Thoracic aorta (tissue), 2 donors: ENCODE measurements around the gene CASZ1. TPM values are rescaled to one million over a fixed set of nuclear protein-coding genes. Genes with fewer than 3 reads are reported as not detected.

Experiments used
- ATAC-seq: fragments of 150-250 bp; one replicate; pipeline ENCODE4 v1.8.0; 2017; ENCODE audit warnings: low read depth; ENCODE audit not compliant: insufficient number of reproducible peaks, low FRiP score
- DNase-seq: peaks from one replicate; pipeline ENCODE4 v3.0.0-alpha.2; 2020; ENCODE audit warnings: low spot score
- H3K27ac ChIP-seq, 2 donors: fragments of 200-600 bp; sonication (generic); 1 replicate in 1 of 2; 2 replicates in 1 of 2; pipeline ENCODE4 v1.5.1; 2016; ENCODE audit warnings: mild to moderate bottlenecking in 2 of 2, moderate library complexity in 2 of 2
- H3K27me3 ChIP-seq: fragments of 200-600 bp; sonication (generic); replicated peaks from 2 replicates; pipeline ENCODE4 v1.6.0; 2016; ENCODE audit warnings: mild to moderate bottlenecking; ENCODE audit not compliant: insufficient read depth
- H3K36me3 ChIP-seq: fragments of 200-600 bp; sonication (generic); one replicate; pipeline ENCODE4 v1.5.1; 2016
- H3K4me1 ChIP-seq, 2 donors: fragments of 200-600 bp; sonication (generic); 1 replicate in 1 of 2; 2 replicates in 1 of 2; pipeline versions ENCODE4 v1.5.1 to v1.6.0; 2016; ENCODE audit warnings: low read depth in 2 of 2, mild to moderate bottlenecking in 1 of 2; ENCODE audit not compliant: control insufficient read depth in 1 of 2
- H3K4me3 ChIP-seq: fragments of 200-600 bp; sonication (generic); 2 replicates; pipeline ENCODE4 v1.5.1; 2016; ENCODE audit warnings: mild to moderate bottlenecking
- H3K9me3 ChIP-seq: fragments of 200-600 bp; sonication (generic); 2 replicates; pipeline ENCODE4 v1.5.1; 2016
- CTCF ChIP-seq: fragments of 200-600 bp; sonication (generic); IDR thresholded peaks from one replicate; pipeline ENCODE4 v1.5.1; 2019; ENCODE audit warnings: antibody characterized with exemption
- total RNA-seq, 2 donors: library from RNA; depleted of rRNA; stranded (reverse); fragments of >200 nt; gene quantifications; one replicate each; pipeline versions ENCODE4 v1.1.0 to v1.2.3, GENCODE V29; 2016

CASZ1 gene
- total RNA-seq, 2 donors from 2014 or later = 20.6 to 27.9 TPM

DNA sequence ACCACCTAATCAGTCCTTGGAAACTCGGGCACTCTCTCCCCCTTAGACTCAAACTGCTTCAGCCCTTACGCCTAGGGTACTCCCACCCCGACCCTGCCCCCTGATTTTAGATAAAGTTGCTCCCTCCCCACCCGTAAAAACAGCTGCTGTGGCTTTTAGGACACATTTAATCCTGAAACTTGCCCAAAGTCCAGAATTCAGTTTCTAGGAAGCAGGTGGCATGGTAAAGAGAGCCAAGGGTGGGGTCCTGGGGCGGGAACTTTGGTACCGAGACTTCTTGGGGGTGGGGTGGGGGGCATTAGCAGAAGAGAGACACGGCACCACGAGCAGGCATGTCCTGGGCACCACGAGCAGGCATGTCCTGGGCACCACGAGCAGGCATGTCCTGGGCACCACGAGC is 52.4 kb downstream of the CASZ1 start:
- TF ChIP-seq CTCF = no peak
- H3K27me3 ChIP-seq = no peaks in the 10 kb centered on the region
- no peak for ATAC-seq

DNA sequence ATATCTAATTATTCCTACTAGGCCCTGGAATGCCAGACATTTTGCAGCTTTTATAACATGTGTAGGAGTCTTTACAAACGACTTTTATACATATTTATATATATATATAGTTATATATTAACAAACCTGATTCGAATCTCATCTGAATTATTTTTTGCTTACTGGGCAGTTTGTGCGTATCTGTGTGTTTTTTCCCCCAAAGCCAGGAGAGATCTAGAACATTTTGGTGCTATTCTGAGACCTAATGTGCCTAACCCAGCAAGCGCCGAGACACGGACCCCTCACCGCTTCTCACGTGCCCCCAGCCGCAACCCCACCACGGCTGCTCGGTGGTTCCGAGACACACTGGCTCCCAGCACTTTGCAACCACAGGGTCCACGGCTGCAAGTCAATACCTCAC is 54.8 kb downstream of the CASZ1 start:
- ATAC-seq (no peak), DNase-seq (no peak)
- Histone ChIP-seq H3K27me3 (no peaks in the 10 kb centered on the region), H3K36me3 (no peaks in the 10 kb centered on the region), H3K27ac (no peak overlapping the region), H3K4me3 (no peak overlapping the region), H3K4me1 (no peaks in the 10 kb centered on the region), H3K9me3 (no peaks in the 10 kb centered on the region)
- TF ChIP-seq CTCF = no peak

More for the DNA sequence above, 52.4 kb downstream of the CASZ1 start:
- DNase-seq = no peak
- Histone ChIP-seq H3K9me3 (no peaks in the 10 kb centered on the region), H3K4me1 (no peaks in the 10 kb centered on the region), H3K27ac (no peak overlapping the region), H3K4me3 (no peak overlapping the region), H3K36me3 (no peaks in the 10 kb centered on the region)

GRCh38 chr1:10740123-10740522 is 56.3 kb downstream of the CASZ1 start:
- H3K27ac ChIP-seq = no peak overlapping the region
- ATAC-seq (no peak), DNase-seq (no peak)
- peaks cover 0 to 5% of the 10 kb centered on the region in 2 donors for H3K4me1 ChIP-seq
- no peaks in the 10 kb centered on the region for H3K9me3 ChIP-seq
- no peak overlapping the region for H3K4me3 ChIP-seq
- no peaks in the 10 kb centered on the region for H3K27me3 ChIP-seq
- H3K36me3 ChIP-seq = no peaks in the 10 kb centered on the region
- TF ChIP-seq CTCF = no peak

DNA sequence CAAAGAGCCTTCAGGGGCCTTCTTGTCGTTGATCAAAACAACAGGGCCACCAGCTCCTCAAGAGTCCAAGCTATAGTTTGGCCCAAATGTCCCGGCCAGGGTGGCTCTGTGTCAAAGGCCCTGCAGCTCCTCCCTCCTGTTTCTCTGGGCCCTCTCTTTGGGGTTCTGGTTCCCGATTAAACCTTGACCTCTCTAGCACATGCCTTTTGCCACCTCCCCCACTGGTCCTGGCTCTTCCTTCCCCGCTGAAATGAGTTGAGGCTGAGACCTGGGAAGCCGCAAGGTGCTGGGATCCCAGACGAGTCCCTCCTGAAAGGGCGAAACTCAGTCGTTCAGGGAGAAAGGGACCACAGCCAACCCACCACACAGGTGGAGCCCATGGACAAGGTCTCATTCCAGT is 56.9 kb downstream of the CASZ1 start:
- Histone ChIP-seq H3K36me3 (no peaks in the 10 kb centered on the region), H3K27ac (no peak overlapping the region), H3K4me3 (no peak overlapping the region), H3K9me3 (no peaks in the 10 kb centered on the region), H3K4me1 (peaks cover 0 to 9% of the 10 kb centered on the region in 2 donors), H3K27me3 (no peaks in the 10 kb centered on the region)
- DNase-seq = no peak
- no peak for ATAC-seq
- no peak for TF ChIP-seq CTCF

GRCh38 chr1:10738061-10739058 is 58.1 kb downstream of the CASZ1 start:
- H3K9me3 ChIP-seq = no peaks in the 10 kb centered on the region
- H3K36me3 ChIP-seq = no peaks in the 10 kb centered on the region
- no peaks in the 10 kb centered on the region for H3K27me3 ChIP-seq
- H3K27ac ChIP-seq = no peak overlapping the region
- no peak overlapping the region for H3K4me3 ChIP-seq
- TF ChIP-seq CTCF = no peak
- ATAC-seq (no peak), DNase-seq (no peak)
- peaks cover 0 to 9% of the 10 kb centered on the region in 2 donors for H3K4me1 ChIP-seq
